ENCODE measurements around the gene SEC14L1.

SEC14L1 gene

GRCh38 chr17:77197115-77197514 is 56.3 kb downstream of the SEC14L1 start:
- no peak for DNase-seq

GRCh38 chr17:77200711-77201110 is 59.9 kb downstream of the SEC14L1 start:
- DNase-seq, result no peak

GRCh38 chr17:77203436-77203835 is 62.7 kb downstream of the SEC14L1 start:
- no peak for DNase-seq

- DNase-seq, result no peak
Observed at GRCh38 chr17:77203846-77204245, 63.1 kb downstream of the SEC14L1 start.

GRCh38 chr17:77204536-77204935 is 63.8 kb downstream of the SEC14L1 start:
- DNase-seq, result no peak

GRCh38 chr17:77205396-77206125 is 64.8 kb downstream of the SEC14L1 start:
- DNase-seq, result no peak

- DNase-seq, result no peak
Observed at GRCh38 chr17:77206158-77206956, 65.6 kb downstream of the SEC14L1 start.

GRCh38 chr17:77207689-77208216 is 67.0 kb downstream of the SEC14L1 start:
- DNase-seq, result no peak

GRCh38 chr17:77208217-77208808 is 67.5 kb downstream of the SEC14L1 start:
- no peak for DNase-seq

GRCh38 chr17:77208856-77209255 is 68.1 kb downstream of the SEC14L1 start:
- DNase-seq, result no peak

GRCh38 chr17:77209330-77209748 is 68.6 kb downstream of the SEC14L1 start:
- DNase-seq, result no peak

- no peak for DNase-seq
Observed at GRCh38 chr17:77210331-77210730, 69.6 kb downstream of the SEC14L1 start.

- no peak for DNase-seq
Observed at GRCh38 chr17:77210946-77211541, 70.3 kb downstream of the SEC14L1 start.

GRCh38 chr17:77211681-77212080 is 70.9 kb downstream of the SEC14L1 start:
- no peak for DNase-seq

- no peak for DNase-seq
Observed at GRCh38 chr17:77212081-77212832, 71.5 kb downstream of the SEC14L1 start.

GRCh38 chr17:77212833-77213777 is 72.3 kb downstream of the SEC14L1 start:
- no peak for DNase-seq

- no peak for DNase-seq
Observed at GRCh38 chr17:77213778-77214132, 73.0 kb downstream of the SEC14L1 start.

- DNase-seq, result no peak
Observed at GRCh38 chr17:77214328-77214727, 73.6 kb downstream of the SEC14L1 start.

- DNase-seq, result no peak
Observed at GRCh38 chr17:77214743-77215142, 74.0 kb downstream of the SEC14L1 start.

- DNase-seq, result no peak
Observed at GRCh38 chr17:77215281-77215680, 74.5 kb downstream of the SEC14L1 start.

GRCh38 chr17:77216486-77216885 is 75.7 kb downstream of the SEC14L1 start:
- peak; percentile 76 for DNase-seq

Data from DMS79 (cell line).